WERI-Rb-1 (cell line): ENCODE measurements around the gene KCNK15.
A peak's percentile ranks its signal among the peaks of the same experiment; 100 is the strongest.
"Not testable (repeated sequence)": the region's sequence is repeated elsewhere in the genome, so short reads cannot be mapped to it uniquely, and the experiment has no call there.

ENCODE experiments used
- DNase-seq: peaks from one replicate; pipeline ENCODE4 v3.0.0-alpha.2; 2020
- H3K27ac ChIP-seq: fragments of 250-450 bp; sonication (Bioruptor Pico); 2 replicates; pipeline ENCODE4 v1.5.1; 2020; ENCODE audit warnings: mild to moderate bottlenecking, moderate library complexity
- H3K27me3 ChIP-seq: fragments of 250-450 bp; sonication (Bioruptor Pico); 2 replicates; pipeline ENCODE4 v1.5.1; 2021; ENCODE audit warnings: mild to moderate bottlenecking, low read depth, moderate library complexity; ENCODE audit not compliant: insufficient read depth, severe bottlenecking
- H3K36me3 ChIP-seq: fragments of 250-450 bp; sonication (Bioruptor Pico); 2 replicates; pipeline ENCODE4 v1.5.1; 2020; ENCODE audit warnings: mild to moderate bottlenecking, moderate library complexity
- H3K4me3 ChIP-seq: 2 replicates; pipeline ENCODE4 v1.5.1; 2011; ENCODE audit warnings: low read depth, mild to moderate bottlenecking, control low read depth, low read length
- H3K9me3 ChIP-seq: fragments of 250-450 bp; sonication (Bioruptor Pico); 2 replicates; pipeline ENCODE4 v1.5.1; 2021; ENCODE audit warnings: mild to moderate bottlenecking, moderate library complexity; ENCODE audit not compliant: severe bottlenecking
- CTCF ChIP-seq: IDR thresholded peaks from 2 replicates; pipeline ENCODE4 v1.5.1; 2011; ENCODE audit warnings: low read depth, mild to moderate bottlenecking, control low read depth, inconsistent platforms, low read length

Gene KCNK15

GRCh38 chr20:44745598-44746366 is at the start of gene KCNK15:
Gene KCNK15 (plus strand): TSS chr20:44745865. CDS start chr20:44745911, 46 bp downstream.
- Histone ChIP-seq H3K27ac (peak within 1 kb of the TSS; percentile 91), H3K4me3 (peak within 1 kb of the TSS; percentile 41), H3K36me3 (no peaks in the 10 kb centered on the region), H3K27me3 (no peaks in the 10 kb centered on the region), H3K9me3 (no peaks in the 10 kb centered on the region)
- no peak for TF ChIP-seq CTCF
- peak; percentile 31 for DNase-seq

GRCh38 chr20:44696315-44696714 is 49.4 kb upstream of the KCNK15 start:
- Histone ChIP-seq H3K27ac (peak overlapping the region; percentile 98), H3K4me3 (no peak overlapping the region), H3K27me3 (no peaks in the 10 kb centered on the region), H3K9me3 (peaks cover 16% of the 10 kb centered on the region), H3K36me3 (peaks cover 9% of the 10 kb centered on the region; the same call in 1 of the 2 replicates)
- peak; percentile 54 for TF ChIP-seq CTCF
- DNase-seq, result peak; percentile 58

- not testable (repeated sequence) for H3K4me3 ChIP-seq, H3K36me3 ChIP-seq, H3K9me3 ChIP-seq, H3K27me3 ChIP-seq, DNase-seq
- H3K27ac ChIP-seq, result peak overlapping the region; percentile 98
These were observed 48.6 kb upstream of the KCNK15 start for GRCh38 chr20:44697041-44697440.

GRCh38 chr20:44698351-44698750 is 47.3 kb upstream of the KCNK15 start:
- no peak overlapping the region for H3K4me3 ChIP-seq
- H3K27ac ChIP-seq, result no peak overlapping the region
- no peaks in the 10 kb centered on the region for H3K27me3 ChIP-seq
- H3K36me3 ChIP-seq, result peaks cover 7% of the 10 kb centered on the region; the same call in 1 of the 2 replicates
- DNase-seq, result no peak
- H3K9me3 ChIP-seq, result peaks cover 9% of the 10 kb centered on the region
- TF ChIP-seq CTCF, result no peak

- H3K9me3 ChIP-seq, result peaks cover 7% of the 10 kb centered on the region
- no peak for TF ChIP-seq CTCF
- H3K27me3 ChIP-seq, result no peaks in the 10 kb centered on the region
- no peak overlapping the region for H3K4me3 ChIP-seq
- H3K27ac ChIP-seq, result peak overlapping the region; percentile 88
- H3K36me3 ChIP-seq, result no peaks in the 10 kb centered on the region
- peak; percentile 92 for DNase-seq
These were observed 45.4 kb upstream of the KCNK15 start for GRCh38 chr20:44700306-44700705.

- Histone ChIP-seq H3K36me3 (no peaks in the 10 kb centered on the region), H3K27me3 (no peaks in the 10 kb centered on the region), H3K9me3 (peaks cover 6% of the 10 kb centered on the region), H3K27ac (peak overlapping the region; percentile 88), H3K4me3 (no peak overlapping the region)
- TF ChIP-seq CTCF, result 0 out of 2 replicates have a peak, but pooled peaks have one; percentile 27
- DNase-seq, result peak; percentile 67
These were observed 44.4 kb upstream of the KCNK15 start for GRCh38 chr20:44701118-44701857.
